AG09319 (cell line): ENCODE data around the gene PAPSS2.

Experiments
- DNase-seq: peaks from one replicate; pipeline ENCODE4 v3.0.0-alpha.2; 2010; ENCODE audit warnings: low read depth; ENCODE audit errors: extremely low read depth
- TF ChIP-seq, protein P1 (sequence below): IDR thresholded peaks from 2 replicates; pipeline ENCODE4 v1.5.1; 2011; ENCODE audit warnings: low read depth, mild to moderate bottlenecking, inconsistent platforms, low read length, moderate library complexity

PAPSS2 gene

DNA sequence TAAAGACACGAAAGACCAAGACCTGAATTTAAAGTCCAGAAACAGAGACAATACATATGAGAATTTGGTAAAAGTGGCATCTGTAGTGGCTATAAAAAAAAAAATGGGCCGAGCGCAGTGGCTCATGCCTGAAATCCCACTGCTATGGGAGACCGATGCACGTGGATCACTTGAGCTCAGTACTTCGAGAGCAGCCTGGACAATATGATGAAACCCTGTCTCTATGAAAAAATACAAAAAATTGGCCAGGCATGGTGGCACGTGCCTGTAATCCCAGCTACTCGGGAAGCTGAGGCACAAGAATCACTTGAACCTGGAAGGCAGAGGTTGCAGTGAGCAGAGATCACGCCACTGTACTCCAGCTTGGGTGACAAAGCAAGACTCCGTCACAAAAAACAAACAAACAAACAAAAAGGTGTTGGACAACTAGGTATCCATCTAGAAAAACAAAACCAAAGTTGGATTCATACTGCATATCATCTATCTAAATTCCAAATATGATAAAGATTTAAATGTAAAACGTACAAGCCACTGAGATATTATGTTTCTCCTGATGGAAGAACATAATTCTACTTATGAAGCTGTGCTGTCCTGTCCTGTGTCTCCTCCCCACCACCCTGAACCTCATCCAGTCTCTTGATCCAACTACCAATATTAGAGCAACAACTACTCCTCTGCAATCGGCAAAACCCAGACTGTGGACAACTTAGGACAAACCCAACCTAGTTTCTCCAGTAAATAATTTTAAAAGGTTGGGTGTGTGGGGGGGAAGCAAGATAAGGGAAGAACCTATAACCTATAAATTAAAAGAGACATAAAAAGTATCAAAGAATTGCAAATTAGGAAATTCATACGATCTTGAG, 104.6 kb downstream of the PAPSS2 start:
- DNase-seq = no peak
- TF ChIP-seq, protein P1, sequence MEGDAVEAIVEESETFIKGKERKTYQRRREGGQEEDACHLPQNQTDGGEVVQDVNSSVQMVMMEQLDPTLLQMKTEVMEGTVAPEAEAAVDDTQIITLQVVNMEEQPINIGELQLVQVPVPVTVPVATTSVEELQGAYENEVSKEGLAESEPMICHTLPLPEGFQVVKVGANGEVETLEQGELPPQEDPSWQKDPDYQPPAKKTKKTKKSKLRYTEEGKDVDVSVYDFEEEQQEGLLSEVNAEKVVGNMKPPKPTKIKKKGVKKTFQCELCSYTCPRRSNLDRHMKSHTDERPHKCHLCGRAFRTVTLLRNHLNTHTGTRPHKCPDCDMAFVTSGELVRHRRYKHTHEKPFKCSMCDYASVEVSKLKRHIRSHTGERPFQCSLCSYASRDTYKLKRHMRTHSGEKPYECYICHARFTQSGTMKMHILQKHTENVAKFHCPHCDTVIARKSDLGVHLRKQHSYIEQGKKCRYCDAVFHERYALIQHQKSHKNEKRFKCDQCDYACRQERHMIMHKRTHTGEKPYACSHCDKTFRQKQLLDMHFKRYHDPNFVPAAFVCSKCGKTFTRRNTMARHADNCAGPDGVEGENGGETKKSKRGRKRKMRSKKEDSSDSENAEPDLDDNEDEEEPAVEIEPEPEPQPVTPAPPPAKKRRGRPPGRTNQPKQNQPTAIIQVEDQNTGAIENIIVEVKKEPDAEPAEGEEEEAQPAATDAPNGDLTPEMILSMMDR = no peak

DNA sequence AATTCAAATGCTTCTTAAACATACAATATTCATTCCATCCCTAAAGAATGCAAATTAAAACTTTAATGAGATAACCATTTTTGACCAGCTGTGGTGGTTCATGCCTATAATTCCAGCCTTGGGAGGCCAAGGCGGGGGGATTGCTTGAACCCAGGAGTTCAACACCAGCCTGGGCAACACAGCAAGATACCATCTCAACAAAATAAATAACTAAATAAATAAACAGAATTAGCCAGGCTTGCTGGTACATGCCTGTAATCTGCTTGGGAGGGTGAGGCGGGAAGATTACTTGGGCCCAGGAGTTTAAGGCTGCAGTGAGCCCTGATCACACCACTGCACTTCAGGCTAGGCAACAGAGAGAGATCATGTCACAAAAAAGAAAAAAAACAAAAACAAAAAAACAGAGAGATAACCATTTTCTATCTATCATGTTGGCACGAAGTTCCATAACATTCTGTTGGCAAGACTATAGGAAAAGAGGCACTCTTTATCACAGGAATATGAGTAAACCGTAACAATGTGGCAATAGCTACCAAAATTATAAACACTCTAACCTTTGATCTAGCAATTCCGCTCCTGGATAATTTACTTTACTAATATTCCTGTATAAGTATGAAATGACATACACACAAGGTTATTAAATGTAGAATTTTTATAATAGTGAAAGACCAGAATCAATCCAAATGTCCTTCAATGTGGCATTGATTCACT, 106.1 kb downstream of the PAPSS2 start:
- no peak for DNase-seq
- TF ChIP-seq, protein P1 = no peak

DNA sequence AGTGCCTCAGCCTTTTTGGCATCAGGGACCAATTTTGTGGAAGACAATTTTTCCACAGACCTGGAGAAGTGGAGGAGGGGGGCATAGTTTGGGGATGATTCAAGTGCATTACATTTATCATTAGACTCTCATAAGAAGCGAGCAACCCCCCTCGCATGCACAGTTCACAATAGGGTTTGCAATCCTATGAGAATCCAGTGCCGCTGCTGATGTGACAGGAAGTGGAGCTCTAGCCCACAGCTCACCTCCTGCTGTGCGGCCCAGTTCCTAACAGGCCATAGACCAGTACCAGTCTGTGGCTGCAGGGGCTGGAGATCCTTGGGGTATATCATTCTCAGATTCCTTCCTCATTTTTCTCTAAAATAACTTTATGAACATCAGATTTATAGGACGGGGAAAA, 107.6 kb downstream of the PAPSS2 start:
- no peak for DNase-seq
- TF ChIP-seq, protein P1 = no peak

DNA sequence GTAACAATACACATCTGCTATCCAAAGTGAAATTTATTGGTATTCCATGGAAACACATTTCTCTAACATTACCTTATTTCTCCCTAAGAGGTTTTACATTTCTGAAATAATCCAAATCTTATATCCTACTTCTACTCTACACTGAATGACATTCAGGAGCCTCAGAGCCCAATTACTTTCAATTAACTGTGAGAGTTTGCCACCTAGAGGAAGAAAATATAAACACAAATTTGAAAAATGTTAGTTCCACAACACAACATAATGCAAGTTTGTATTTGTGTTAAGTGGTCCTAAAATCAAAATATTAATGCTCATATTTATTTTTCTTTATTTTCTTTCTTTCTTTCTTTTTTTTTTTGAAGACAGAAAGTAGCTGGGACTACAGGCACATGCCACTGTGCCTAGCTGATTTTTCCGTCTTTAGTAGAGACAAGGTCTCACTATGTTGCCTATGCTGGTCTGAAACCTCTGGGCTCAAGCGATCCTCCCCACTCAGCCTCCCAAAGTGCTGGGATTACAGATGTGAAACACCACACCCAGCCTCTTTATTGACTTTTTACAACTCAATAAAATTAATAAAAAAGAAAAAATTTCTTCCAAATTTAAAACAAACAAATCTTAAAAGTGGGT, 112.3 kb downstream of the PAPSS2 start:
- TF ChIP-seq, protein P1 = peak; percentile 40
- DNase-seq = no peak

DNA sequence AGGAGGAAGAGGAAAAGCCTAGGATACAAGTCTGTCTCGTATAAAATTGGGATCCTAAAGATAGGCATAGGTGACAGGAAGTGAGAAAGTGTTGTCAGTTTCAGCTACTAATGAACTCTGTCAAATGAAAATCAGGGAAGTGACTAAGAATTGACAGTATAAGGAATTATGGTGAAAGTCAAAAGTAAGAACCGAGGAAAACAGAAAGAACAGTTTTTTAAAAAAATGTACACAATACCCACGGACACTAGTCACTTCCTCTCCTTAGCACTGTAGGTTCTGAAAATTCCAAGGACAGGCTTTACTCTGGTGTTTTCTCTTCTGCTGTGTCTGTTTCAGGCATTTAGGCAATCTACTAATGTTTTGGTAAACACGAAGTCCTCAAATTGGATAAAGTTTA, 116.1 kb downstream of the PAPSS2 start:
- TF ChIP-seq, protein P1 = no peak
- no peak for DNase-seq

DNA sequence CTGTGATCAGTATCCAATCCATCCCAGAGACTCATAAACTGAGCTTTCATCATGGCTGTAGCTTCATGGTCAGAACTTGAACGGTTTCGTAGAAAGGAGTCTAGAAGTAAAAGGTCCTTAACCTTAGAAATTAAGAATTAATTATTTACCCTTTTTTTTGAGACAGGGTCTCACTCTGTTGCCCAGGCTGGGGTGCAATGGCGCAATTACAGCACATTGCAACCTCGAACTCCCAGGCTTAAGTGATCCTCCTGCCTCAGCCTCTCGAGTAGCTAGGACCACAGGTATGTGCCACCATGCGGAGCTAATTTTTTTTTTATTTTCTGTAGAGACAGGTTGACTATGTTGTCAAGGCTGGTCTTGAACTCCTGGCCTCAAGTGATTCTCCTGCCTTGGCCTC, 116.7 kb downstream of the PAPSS2 start:
- TF ChIP-seq, protein P1 = no peak

DNA sequence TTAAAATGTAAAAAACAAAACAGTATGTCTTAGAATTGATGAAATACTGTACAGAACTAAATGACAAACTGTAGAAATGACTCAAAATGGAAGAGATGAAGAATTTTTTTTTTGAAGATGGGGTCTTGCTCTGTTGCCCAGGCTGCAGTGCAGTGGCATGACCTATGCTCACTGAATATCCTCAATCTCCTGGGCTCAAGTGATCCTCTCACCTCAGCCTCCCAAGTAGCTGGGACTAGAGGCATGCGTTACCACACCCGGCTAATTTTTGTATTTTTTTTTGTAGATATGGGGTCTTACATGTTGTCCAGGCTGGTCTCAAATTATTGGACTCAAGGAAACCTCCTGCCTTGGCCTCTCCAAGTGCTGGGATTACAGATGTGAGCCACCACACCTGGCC, 121.9 kb downstream of the PAPSS2 start:
- DNase-seq = no peak
- TF ChIP-seq, protein P1 = no peak

More for the DNA sequence above, 116.7 kb downstream of the PAPSS2 start:
- DNase-seq = no peak
